Raji (cell line): ENCODE results near the gene ARHGEF11.

Experiments
- POLR2A ChIP-seq: IDR thresholded peaks from 2 replicates; pipeline ENCODE4 v1.6.1; 2011; ENCODE audit warnings: low read depth, low read length, control low read depth; ENCODE audit not compliant: insufficient read depth

Gene ARHGEF11

GRCh38 chr1:157025385-157025784 lies 20.2 kb downstream of the ARHGEF11 start:
- TF ChIP-seq POLR2A = no peak

GRCh38 chr1:157021688-157022087 lies 23.9 kb downstream of the ARHGEF11 start:
- TF ChIP-seq POLR2A = no peak

DNA sequence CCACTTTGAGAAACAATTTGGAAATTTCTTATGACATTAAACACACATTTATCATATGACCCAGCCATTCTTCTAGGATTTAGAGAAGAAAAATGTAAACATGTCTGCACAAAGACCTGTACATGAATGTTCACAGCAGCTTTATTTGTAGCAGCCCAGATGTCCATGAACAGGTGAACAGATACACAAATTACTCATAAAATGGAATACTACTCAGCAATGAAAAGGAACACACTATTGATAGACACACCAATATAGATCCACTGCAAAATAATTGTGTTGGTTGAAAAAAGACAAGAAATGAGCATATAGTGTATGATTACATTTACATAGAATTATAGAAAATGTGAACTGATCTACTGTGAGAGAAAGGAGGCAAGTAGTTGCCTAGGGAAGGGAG lies 26.1 kb downstream of the ARHGEF11 start:
- TF ChIP-seq POLR2A = no peak

GRCh38 chr1:157011845-157012244 lies 33.7 kb downstream of the ARHGEF11 start:
- TF ChIP-seq POLR2A = no peak

GRCh38 chr1:157008502-157008901 lies 37.0 kb downstream of the ARHGEF11 start:
- no peak for TF ChIP-seq POLR2A

- TF ChIP-seq POLR2A = no peak
Measured at GRCh38 chr1:157007306-157007705, 38.2 kb downstream of the ARHGEF11 start.

DNA sequence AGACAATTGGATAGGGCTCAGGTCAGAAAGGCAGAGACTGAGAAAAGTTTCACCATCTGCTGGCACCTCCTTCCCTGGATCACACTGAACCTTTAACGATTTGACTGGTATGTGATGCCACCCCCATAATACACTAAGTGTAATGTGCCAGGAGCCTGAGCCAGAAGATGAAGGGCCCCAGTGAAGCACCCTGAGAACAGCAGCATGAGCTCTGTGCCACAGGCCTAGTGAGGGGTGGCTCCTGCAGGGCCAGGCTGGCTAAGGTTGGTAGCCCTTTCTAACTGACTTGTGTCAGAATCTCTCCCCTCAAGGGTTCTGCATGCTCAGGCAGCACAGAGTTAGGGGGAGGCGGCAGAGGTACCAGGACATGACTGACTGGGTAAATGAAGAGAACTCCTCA lies 38.9 kb downstream of the ARHGEF11 start:
- no peak for TF ChIP-seq POLR2A

DNA sequence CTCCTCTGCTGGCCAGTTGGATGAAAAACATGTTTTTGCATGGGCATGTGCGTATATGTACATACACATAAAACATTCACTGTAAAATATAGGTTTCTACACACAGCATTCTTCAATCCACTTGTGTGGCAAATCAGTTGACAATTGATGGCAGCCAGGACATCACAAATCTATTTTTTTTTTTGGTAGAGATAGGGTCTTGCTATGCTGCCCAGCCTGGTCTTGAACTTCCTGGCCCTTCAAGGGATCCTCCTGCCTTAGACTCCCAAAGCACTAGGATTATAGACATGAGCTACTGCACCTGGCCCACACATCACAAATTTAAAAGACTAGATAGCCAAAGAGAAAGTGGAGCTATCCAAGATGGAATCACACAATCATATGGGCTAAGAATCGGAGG lies 39.6 kb downstream of the ARHGEF11 start:
- TF ChIP-seq POLR2A = no peak

GRCh38 chr1:157004806-157005205 lies 40.7 kb downstream of the ARHGEF11 start:
- no peak for TF ChIP-seq POLR2A

GRCh38 chr1:157004327-157004726 lies 41.2 kb downstream of the ARHGEF11 start:
- no peak for TF ChIP-seq POLR2A

DNA sequence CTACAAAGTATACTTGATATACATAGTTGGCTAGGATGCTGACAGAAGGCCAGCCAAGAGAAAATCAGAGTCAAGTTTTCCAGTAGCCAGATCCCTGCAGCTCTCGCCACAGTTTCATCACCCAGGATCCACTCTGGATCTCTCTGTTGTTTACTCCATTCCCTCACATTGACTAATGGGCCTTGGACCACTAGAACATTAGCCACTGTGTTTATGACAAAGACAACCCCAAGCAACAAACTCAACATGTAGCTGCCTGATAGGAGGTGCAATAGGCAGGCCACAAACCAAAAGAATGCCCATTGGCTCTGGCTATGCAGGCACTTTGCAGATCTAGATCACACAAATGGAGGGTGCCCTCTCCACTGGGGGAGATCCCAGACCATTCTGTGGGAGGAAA lies 44.2 kb downstream of the ARHGEF11 start:
- no peak for TF ChIP-seq POLR2A

DNA sequence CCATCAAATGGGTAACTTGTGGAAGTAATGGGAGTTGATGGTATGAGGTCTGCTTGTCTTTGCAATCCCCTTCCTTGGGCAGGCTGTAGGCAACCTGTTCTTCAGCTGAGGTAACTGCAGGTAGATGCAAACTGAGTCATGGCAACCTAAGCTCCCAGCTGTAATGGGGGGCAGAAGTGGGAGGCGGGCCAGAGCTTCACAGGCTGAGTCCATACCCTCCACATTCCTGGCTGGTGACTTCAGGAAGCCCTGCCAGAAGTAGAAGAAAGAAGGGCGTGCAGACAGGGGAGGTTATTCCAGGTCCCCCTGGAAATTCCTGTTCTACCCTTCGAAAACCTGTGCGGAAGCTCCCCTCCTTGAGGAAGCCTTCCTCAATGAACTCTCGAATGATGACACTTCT lies 44.9 kb downstream of the ARHGEF11 start:
- no peak for TF ChIP-seq POLR2A

DNA sequence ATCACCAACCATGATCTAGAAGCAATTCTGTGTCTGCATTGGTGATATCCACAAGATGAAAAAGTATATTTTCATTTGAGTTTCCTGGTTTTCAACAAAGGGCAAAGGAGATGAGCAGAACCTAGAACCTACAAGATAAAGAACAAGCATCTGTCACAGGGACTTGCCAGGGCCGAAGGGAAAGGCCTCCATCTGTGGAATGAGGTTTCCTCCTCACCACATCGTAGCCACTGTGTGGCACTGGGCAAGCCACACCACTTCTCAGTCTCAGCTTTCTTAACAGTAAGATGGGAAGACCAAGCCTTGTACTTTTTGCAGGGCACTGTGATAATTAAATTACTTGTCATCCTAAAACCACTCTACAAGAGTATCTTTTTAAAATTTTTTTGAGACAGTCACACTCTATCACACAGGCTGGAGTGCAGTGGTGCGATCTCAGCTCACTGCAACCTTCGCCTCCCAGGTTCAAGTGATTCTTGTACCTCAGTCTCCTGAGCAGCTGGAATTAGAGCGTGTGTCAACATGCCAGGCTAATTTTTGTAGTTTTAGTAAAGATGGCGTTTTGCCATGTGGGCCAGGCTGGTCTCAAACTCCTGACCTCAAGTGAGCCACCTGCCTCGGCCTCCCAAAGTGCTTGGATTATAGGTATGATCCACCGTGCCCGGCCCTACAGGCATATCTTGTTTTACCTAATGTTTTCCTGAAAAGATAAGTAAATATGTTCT lies 45.8 kb downstream of the ARHGEF11 start:
- no peak for TF ChIP-seq POLR2A

- no peak for TF ChIP-seq POLR2A
Measured at GRCh38 chr1:156998840-156999500, 46.6 kb downstream of the ARHGEF11 start.

DNA sequence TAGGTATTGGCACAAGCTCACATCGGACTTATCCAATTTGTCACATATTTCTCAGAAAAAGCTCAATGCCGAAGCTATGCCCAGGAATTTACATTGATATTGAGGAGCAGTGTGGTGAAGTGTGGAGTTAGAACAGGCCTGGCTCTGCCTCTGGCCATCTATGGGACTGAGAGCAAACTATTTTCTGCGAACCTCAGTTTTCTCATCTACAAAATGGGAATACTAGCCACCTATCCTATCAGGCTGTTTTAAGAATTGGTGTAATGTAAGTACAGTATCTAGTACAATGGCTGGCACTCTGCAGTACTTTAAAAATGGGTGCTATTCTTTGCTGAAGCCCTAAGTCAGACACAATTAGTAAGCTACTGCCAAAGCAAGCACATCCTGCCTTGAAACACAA lies 47.2 kb downstream of the ARHGEF11 start:
- TF ChIP-seq POLR2A = no peak

DNA sequence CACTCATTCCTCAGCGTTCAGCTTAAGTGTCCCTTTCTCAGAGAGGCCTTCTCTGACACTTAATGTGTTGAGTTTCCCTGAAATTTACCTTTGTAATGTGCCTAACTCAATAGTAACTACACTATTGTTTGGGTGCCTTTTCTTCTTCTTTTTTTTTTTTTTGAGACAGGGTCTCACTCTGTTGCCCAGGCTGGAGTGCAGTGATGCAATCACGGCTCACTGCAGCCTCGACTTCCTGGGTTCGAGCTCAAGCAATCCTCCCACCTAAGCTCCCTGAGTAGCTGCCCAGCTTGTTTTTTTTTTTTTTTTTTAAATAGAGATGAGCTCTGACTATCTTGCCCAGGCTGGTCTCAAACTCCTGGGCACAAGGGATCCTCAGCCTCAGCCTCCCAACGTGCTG lies 50.1 kb downstream of the ARHGEF11 start:
- no peak for TF ChIP-seq POLR2A

GRCh38 chr1:156994277-156994676 lies 51.3 kb downstream of the ARHGEF11 start:
- no peak for TF ChIP-seq POLR2A
